MM.1S (cell line): ENCODE results near the gene PCCA.

Experiments
- DNase-seq: peaks from one replicate; pipeline ENCODE4 v3.0.0-alpha.2; 2015
- H2AFZ ChIP-seq: fragments of 300-600 bp; sonication (generic); 2 replicates; pipeline ENCODE4 v1.6.0; 2016; ENCODE audit warnings: antibody characterized with exemption, low read length
- H3F3A ChIP-seq: fragments of 300-600 bp; sonication (generic); 2 replicates; pipeline ENCODE4 v1.6.1; 2016; ENCODE audit warnings: mild to moderate bottlenecking, antibody characterized with exemption, low read length, moderate library complexity, mixed read lengths; ENCODE audit not compliant: insufficient read depth
- H3K27ac ChIP-seq: fragments of 300-600 bp; sonication (generic); 2 replicates; pipeline ENCODE4 v1.5.1; 2016; ENCODE audit warnings: mild to moderate bottlenecking, low read length
- H3K27me3 ChIP-seq: fragments of 300-600 bp; sonication (generic); replicated peaks from 2 replicates; pipeline ENCODE4 v1.6.0; 2016; ENCODE audit warnings: low read length; ENCODE audit not compliant: insufficient read depth
- H3K36me3 ChIP-seq: fragments of 300-600 bp; sonication (generic); replicated peaks from 2 replicates; pipeline ENCODE4 v1.6.1; 2016; ENCODE audit warnings: mild to moderate bottlenecking, low read length, mixed read lengths; ENCODE audit not compliant: insufficient read depth
- H3K4me1 ChIP-seq: fragments of 300-600 bp; sonication (generic); 2 replicates; pipeline ENCODE4 v1.6.1; 2016; ENCODE audit warnings: low read length, mixed read lengths
- H3K4me2 ChIP-seq: fragments of 300-600 bp; sonication (generic); 2 replicates; pipeline ENCODE4 v1.6.0; 2016; ENCODE audit warnings: low read depth, low read length
- H3K4me3 ChIP-seq: fragments of 300-600 bp; sonication (generic); 2 replicates; pipeline ENCODE4 v1.5.1; 2016; ENCODE audit warnings: low read length, mixed read lengths
- H3K79me2 ChIP-seq: fragments of 300-600 bp; sonication (generic); 2 replicates; pipeline ENCODE4 v1.6.1; 2016; ENCODE audit warnings: mixed run types, low read length, mixed read lengths
- H3K9ac ChIP-seq: fragments of 300-600 bp; sonication (generic); 2 replicates; pipeline ENCODE4 v1.6.1; 2016; ENCODE audit warnings: low read length, mixed read lengths
- H3K9me2 ChIP-seq: fragments of 300-600 bp; sonication (generic); replicated peaks from 2 replicates; pipeline ENCODE4 v1.6.1; 2016; ENCODE audit warnings: mild to moderate bottlenecking, low read length, mixed read lengths; ENCODE audit not compliant: insufficient read depth
- H3K9me3 ChIP-seq: fragments of 300-600 bp; sonication (generic); replicated peaks from 2 replicates; pipeline ENCODE4 v1.6.1; 2016; ENCODE audit warnings: mild to moderate bottlenecking, low read length, mixed read lengths; ENCODE audit not compliant: insufficient read depth
- H4K20me1 ChIP-seq: fragments of 300-600 bp; sonication (generic); 2 replicates; pipeline ENCODE4 v1.6.1; 2016; ENCODE audit warnings: mild to moderate bottlenecking, low read length, moderate library complexity, mixed read lengths; ENCODE audit not compliant: insufficient read depth
- EZH2 ChIP-seq: fragments of 300-600 bp; sonication (generic); optimal IDR thresholded peaks from 2 replicates; pipeline ENCODE3; 2017; ENCODE audit warnings: low read depth, mild to moderate bottlenecking, antibody characterized with exemption, low read length, mixed read lengths
- EZH2phosphoT487 ChIP-seq: fragments of 300-600 bp; sonication (generic); IDR thresholded peaks from 2 replicates; pipeline ENCODE4 v1.6.1; 2018; ENCODE audit warnings: antibody characterized with exemption, low read length
- TF ChIP-seq, protein P1 (sequence below): fragments of 300-600 bp; sonication (generic); IDR thresholded peaks from 2 replicates; pipeline ENCODE4 v1.5.1; 2016; ENCODE audit warnings: antibody characterized with exemption, low read length, mixed read lengths

The PCCA gene

DNA sequence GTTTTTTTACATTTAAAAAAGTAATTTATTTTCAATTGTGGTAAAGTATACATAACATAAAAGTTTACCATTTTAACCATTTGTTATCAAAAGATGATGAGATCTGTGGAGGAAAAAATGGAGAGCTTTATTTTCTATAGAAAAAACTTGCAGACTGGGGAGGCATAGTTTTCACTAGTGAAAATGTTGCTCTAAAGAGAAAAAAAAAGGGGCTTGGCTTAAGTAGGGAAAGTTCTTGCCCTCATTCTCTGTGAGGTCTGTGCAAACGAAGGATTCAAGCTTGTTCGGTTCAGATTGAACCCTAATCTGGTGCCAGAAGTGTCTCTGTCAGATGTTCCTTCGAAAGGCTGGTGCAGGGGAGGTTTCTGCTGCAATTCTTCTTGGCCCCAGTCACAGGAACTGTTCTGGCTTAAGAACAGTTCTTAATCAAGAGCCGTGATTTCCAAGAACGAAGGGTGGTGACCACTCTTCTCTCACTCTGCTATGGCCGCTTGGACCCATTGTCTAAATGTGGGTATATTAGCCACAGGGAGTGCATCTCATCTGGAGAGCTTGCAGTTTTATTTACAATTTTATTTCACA is 42.1 kb downstream of the PCCA start:
- no peaks in the 10 kb centered on the region for H3K4me1 ChIP-seq
- no peaks in the 10 kb centered on the region for H3K36me3 ChIP-seq
- no peaks in the 10 kb centered on the region for H3K79me2 ChIP-seq

GRCh38 chr13:100131863-100132574 is 43.1 kb downstream of the PCCA start:
- DNase-seq: no peak
- Histone ChIP-seq H3K4me2 (no peak overlapping the region), H2AFZ (no peak overlapping the region), H3K4me1 (no peaks in the 10 kb centered on the region), H3K9me3 (no peaks in the 10 kb centered on the region), H3K9ac (no peak overlapping the region), H3K4me3 (no peak overlapping the region), H3F3A (no peaks in the 10 kb centered on the region), H3K27me3 (no peaks in the 10 kb centered on the region), H3K36me3 (no peaks in the 10 kb centered on the region), H3K9me2 (no peaks in the 10 kb centered on the region), H4K20me1 (no peaks in the 10 kb centered on the region), H3K27ac (no peak overlapping the region), H3K79me2 (no peaks in the 10 kb centered on the region)
- TF ChIP-seq EZH2 (no peak), EZH2phosphoT487 (no peak)
- TF ChIP-seq, protein P1, sequence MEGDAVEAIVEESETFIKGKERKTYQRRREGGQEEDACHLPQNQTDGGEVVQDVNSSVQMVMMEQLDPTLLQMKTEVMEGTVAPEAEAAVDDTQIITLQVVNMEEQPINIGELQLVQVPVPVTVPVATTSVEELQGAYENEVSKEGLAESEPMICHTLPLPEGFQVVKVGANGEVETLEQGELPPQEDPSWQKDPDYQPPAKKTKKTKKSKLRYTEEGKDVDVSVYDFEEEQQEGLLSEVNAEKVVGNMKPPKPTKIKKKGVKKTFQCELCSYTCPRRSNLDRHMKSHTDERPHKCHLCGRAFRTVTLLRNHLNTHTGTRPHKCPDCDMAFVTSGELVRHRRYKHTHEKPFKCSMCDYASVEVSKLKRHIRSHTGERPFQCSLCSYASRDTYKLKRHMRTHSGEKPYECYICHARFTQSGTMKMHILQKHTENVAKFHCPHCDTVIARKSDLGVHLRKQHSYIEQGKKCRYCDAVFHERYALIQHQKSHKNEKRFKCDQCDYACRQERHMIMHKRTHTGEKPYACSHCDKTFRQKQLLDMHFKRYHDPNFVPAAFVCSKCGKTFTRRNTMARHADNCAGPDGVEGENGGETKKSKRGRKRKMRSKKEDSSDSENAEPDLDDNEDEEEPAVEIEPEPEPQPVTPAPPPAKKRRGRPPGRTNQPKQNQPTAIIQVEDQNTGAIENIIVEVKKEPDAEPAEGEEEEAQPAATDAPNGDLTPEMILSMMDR: no peak

More for the DNA sequence above, 42.1 kb downstream of the PCCA start:
- Histone ChIP-seq H3K9me2 (no peaks in the 10 kb centered on the region), H3K9me3 (no peaks in the 10 kb centered on the region), H4K20me1 (no peaks in the 10 kb centered on the region), H2AFZ (no peak overlapping the region), H3K27me3 (no peaks in the 10 kb centered on the region), H3K9ac (no peak overlapping the region), H3K4me2 (no peak overlapping the region), H3K4me3 (no peak overlapping the region), H3K27ac (no peak overlapping the region), H3F3A (no peaks in the 10 kb centered on the region)
- DNase-seq: no peak
- TF ChIP-seq EZH2phosphoT487 (no peak), EZH2 (no peak)
- TF ChIP-seq, protein P1: no peak

GRCh38 chr13:100138859-100139491 is 50.1 kb downstream of the PCCA start:
- no peak overlapping the region for H3K4me2 ChIP-seq
- H4K20me1 ChIP-seq: no peaks in the 10 kb centered on the region
- no peak overlapping the region for H3K4me3 ChIP-seq
- no peaks in the 10 kb centered on the region for H3K9me2 ChIP-seq
- no peaks in the 10 kb centered on the region for H3K9me3 ChIP-seq
- no peaks in the 10 kb centered on the region for H3K79me2 ChIP-seq
- TF ChIP-seq, protein P1: no peak
- TF ChIP-seq EZH2phosphoT487: no peak
- no peak for TF ChIP-seq EZH2
- H3K9ac ChIP-seq: no peak overlapping the region
- no peak overlapping the region for H3K27ac ChIP-seq
- H3F3A ChIP-seq: no peaks in the 10 kb centered on the region
- no peaks in the 10 kb centered on the region for H3K4me1 ChIP-seq
- no peaks in the 10 kb centered on the region for H3K36me3 ChIP-seq
- H3K27me3 ChIP-seq: no peaks in the 10 kb centered on the region
- no peak for DNase-seq
- H2AFZ ChIP-seq: no peak overlapping the region
